HepG2 (cell line): ENCODE measurements around the gene ZKSCAN5. TPM values are rescaled to one million over a fixed set of nuclear protein-coding genes. Genes with fewer than 3 reads are reported as not detected.

ENCODE experiments used
- ATAD3A ChIP-seq: sonication (generic); formaldehyde crosslinking; IDR thresholded peaks from 2 replicates; pipeline ENCODE4 v1.4.0; 2020; ENCODE audit warnings: missing genetic modification reagents
- HMGXB3 ChIP-seq: sonication (generic); formaldehyde crosslinking; IDR thresholded peaks from 2 replicates; pipeline ENCODE4 v1.4.0; 2020; ENCODE audit warnings: missing genetic modification reagents, borderline replicate concordance
- MLLT10 ChIP-seq: sonication (generic); formaldehyde crosslinking; IDR thresholded peaks from 2 replicates; pipeline ENCODE4 v1.4.0; 2020; ENCODE audit warnings: missing genetic modification reagents
- NAIF1 ChIP-seq: sonication (generic); formaldehyde crosslinking; IDR thresholded peaks from 2 replicates; pipeline ENCODE4 v1.5.0; 2020; ENCODE audit warnings: mild to moderate bottlenecking, missing genetic modification reagents, borderline replicate concordance
- PRDM4 ChIP-seq: sonication (generic); formaldehyde crosslinking; IDR thresholded peaks from 2 replicates; pipeline ENCODE4 v1.9.0; 2021; ENCODE audit warnings: missing genetic modification reagents, borderline replicate concordance
- SIX4 ChIP-seq: sonication (generic); formaldehyde crosslinking; IDR thresholded peaks from 2 replicates; pipeline ENCODE4 v1.4.0; 2020; ENCODE audit warnings: missing genetic modification reagents
- YEATS2 ChIP-seq: sonication (generic); formaldehyde crosslinking; IDR thresholded peaks from 2 replicates; pipeline ENCODE4 v1.4.0; 2020; ENCODE audit warnings: missing genetic modification reagents, borderline replicate concordance
- ZBTB37 ChIP-seq: sonication (generic); formaldehyde crosslinking; IDR thresholded peaks from 2 replicates; pipeline ENCODE4 v1.4.0; 2020; ENCODE audit warnings: mild to moderate bottlenecking, missing genetic modification reagents
- ZBTB40 ChIP-seq, 2 experiments: fragments of 450-650 bp in 1 of 2; sonication (generic) in 1 of 2; formaldehyde crosslinking in 1 of 2; IDR thresholded peaks; 2 replicates each; pipeline versions ENCODE4 v1.6.1 to v1.8.0; 2016 to 2022; ENCODE audit warnings: antibody characterized with exemption in 1 of 2, mild to moderate bottlenecking in 1 of 2, missing genetic modification reagents in 1 of 2
- ZZZ3 ChIP-seq: sonication (generic); formaldehyde crosslinking; IDR thresholded peaks from 2 replicates; pipeline ENCODE4 v1.4.0; 2020; ENCODE audit warnings: missing genetic modification reagents, mild to moderate bottlenecking, borderline replicate concordance
- polyA plus RNA-seq, 8 experiments: library from polyadenylated mRNA; depleted of rRNA in 3 of 8; stranded (reverse) in 7 of 8; unstranded in 1 of 8; fragments of >200 nt; fragmentation: Illumina TruSeq in 4 of 8; extraction: Trizol in 4 of 8; gene quantifications; 2 replicates each; pipeline versions ENCODE4 v1.2.1 to v1.2.3, GENCODE V29; 2011 to 2016; ENCODE audit warnings: low read depth in 4 of 8, missing spikeins in 1 of 8, mixed read lengths in 1 of 8; ENCODE audit not compliant: insufficient read depth in 1 of 8
- total RNA-seq, 5 experiments: library from RNA; depleted of rRNA; stranded (reverse); fragments of >200 nt; fragmentation: Illumina TruSeq; extraction: Trizol; gene quantifications; 2 replicates each; pipeline ENCODE4 v1.2.3, GENCODE V29; 2016; ENCODE audit warnings: low read depth in 1 of 5

Gene ZKSCAN5
- total and polyA plus RNA-seq, 2 of the 13 experiments (the other 11 are each of a cell fraction or from before 2014, with no cell fraction given): 5.5 to 11.7 TPM

GRCh38 chr7:99504603-99505323 is at the start of gene ZKSCAN5 (continued):
- TF ChIP-seq PRDM4 (CRISPR knock-in tag) (no peak), HMGXB3 (CRISPR knock-in tag) (peak; percentile 100), NAIF1 (CRISPR knock-in tag) (peak; percentile 49; the same call in 1 of the 2 replicates), ZZZ3 (CRISPR knock-in tag) (peak; percentile 23; the same call in 1 of the 2 replicates), MLLT10 (CRISPR knock-in tag) (no peak), ZBTB40 (IDR thresholded peaks at IDR 0.05) (peak; percentile 57; the same call in 1 of the 2 replicates), ZBTB40 (CRISPR knock-in tag; IDR thresholded peaks at IDR 0.05) (no peak), SIX4 (CRISPR knock-in tag) (0 out of 2 replicates have a peak, but pooled peaks have one; percentile 2), YEATS2 (peak; percentile 78), ATAD3A (no peak), ZBTB37 (CRISPR knock-in tag) (no peak)
